Activated gamma-delta T cell treated with Interleukin-2 at 50 U/mL for 16 hours (primary cell): Measurements from ENCODE around the gene GTF3A.

ENCODE experiments used
- DNase-seq: peaks from one replicate; pipeline ENCODE4 v3.0.0-alpha.2; 2020

The GTF3A gene

DNA sequence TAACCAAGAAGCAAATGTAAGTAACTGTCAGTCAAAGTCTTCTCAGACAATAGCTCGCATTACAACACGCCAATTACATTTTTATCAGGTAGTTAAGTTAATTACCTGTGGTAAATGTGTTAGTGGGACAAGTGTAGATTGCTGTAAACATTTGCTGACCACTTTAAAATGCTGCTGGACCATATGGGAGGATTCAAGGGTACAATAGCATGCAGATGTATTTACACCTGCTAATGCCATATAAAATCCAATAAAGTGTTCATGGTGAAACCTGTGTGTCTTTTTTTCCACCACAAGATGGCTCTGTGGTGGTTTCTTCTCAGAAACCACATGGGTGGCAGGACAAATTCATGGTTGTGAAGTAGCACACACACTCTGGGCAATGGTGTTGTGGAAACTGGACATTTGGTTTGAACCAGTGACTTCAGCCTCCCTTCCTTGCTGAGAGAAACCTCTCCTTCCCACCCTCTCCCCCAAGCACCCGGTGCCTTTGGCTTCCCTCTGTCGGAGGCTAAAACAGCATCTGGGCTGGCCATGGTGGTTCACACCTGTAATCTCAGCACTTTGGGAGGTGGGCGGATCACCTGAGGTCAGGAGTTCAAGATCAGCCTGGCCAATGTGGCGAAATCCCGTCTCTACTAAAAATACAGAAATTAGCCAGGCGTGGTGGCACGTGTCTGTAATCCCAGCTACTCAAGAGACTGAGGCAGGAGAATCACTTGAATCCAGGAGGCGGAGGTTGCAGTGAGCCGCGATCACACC is 18.1 kb upstream of the GTF3A start:
- peak; percentile 33 for DNase-seq

DNA sequence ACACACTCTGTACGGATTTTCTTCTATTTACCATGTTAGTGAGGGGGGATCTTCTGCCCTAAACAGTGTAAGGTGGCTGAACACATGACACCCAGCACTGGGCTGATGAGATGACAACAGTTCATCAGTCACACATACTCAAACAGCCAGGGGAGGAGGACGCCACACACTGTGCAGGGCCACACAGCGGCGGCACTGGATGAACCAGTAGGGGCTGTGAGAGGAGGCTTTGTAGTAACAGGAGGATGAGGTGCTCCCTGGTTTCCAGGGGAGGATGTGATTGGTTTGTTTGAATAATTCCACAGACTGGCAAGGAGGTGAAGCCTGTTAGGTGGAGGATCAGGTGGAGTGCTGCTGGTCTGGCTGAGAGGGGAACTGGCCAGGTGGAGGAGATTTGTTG is 16.3 kb upstream of the GTF3A start:
- DNase-seq = no peak

DNA sequence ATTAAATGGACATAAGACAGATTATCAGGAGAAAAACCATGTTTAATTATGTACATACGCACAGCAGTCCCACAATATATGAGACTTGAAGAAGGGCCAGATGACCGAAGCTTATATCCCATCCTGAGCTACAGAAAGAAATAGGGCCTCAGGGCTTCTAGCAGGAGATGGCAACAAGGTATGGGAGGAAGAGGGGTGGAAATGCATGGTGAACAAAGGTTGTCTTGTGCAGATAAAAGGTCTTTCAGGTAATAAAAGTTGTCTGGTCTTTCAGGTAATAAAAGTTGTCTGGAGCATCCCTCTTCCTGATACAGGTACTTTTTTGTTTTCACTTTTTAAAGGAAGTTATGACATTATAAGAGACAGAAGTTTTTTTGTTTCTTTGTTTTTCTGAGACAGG is 15.4 kb upstream of the GTF3A start:
- DNase-seq = no peak

DNA sequence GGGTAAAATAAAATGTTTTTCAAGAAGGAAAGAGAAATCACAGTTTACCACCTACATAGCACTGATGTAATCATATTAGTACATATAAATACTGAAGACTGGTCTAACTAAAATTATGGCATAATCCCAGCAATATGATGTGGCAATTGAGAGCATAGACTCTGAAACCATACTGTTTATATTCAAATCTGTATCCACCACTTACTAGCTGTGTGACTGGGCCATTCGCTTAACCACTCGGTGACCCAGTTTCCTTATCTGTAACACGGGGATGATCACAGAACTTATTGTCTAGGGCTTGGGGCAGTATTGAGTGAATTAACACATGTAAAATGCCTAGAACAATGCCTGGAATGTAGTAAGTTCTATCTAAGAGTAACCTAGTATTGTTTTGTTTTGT is 13.1 kb upstream of the GTF3A start:
- no peak for DNase-seq

DNA sequence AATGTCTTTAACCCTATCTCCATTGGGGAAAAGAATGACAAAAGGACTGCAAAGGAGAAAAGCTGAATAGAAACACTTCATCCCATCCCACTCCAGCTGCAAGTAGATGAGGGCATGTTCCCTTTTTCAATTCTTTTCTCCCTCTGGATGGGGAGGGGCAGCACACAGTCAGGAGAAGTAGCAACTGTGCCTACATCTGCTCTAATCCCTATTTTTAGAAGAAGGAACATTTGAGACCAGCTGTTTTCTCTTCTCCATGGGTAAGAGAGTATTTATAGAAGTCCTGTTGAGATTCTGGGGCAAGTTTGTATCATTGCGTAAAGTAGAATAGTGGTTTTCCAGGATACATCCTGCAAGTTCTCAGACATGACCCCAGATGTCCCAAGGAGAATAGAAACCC is 9.3 kb upstream of the GTF3A start:
- no peak for DNase-seq

DNA sequence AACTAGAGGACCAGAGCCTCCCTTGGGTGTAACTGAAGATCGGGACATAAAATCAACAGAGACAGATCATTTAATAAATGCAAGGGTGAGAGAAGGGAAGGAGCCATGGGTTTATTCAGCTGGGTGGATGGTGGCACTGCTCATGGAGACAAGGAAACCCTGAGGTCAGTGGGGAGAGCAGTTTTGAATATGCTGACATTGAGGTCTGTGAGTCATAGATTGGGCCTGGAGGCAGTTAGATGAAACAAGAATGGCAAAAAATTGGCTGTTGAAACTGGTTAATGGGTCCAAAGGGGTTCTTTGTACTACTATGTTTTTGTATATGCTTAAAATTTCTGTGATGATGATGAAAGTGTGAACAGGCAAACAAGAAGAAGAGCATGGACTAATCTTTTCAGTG is 5.1 kb upstream of the GTF3A start:
- DNase-seq = no peak

DNA sequence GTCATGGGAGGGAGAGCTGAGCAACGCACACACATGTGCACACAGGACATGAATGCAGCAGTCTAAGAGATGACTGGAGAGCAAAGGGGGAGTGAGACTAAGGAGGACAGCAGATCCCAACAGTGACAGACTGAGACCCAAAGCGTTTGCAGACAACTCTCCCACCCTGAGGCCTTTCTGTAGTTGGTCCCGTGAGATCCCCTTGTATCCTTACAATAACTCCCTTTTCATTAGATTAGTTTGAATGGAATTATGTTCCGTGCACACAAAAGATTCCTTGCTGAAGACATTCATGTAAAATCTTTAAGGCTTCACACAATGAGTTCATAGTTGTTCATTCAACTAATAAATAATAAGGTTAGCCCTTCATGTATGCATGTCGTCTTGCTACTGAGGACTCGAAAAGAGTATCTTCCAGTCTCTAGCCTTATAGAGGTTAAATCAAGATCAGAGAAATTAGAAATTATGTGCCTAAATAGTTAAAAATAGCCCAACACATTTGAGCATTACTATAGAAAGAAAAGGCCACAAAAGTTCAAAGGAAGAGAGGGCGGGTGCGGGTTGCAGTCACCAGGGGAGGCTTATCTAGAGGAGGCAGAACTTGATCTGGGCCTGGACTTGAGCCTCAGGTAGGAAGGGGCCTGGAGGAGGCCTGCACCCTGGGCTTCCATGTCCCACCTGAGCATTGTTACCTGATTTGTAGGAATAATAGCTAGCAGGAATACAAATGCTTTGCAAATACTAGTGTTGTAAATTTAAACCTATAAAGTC is 3.1 kb upstream of the GTF3A start:
- no peak for DNase-seq

DNA sequence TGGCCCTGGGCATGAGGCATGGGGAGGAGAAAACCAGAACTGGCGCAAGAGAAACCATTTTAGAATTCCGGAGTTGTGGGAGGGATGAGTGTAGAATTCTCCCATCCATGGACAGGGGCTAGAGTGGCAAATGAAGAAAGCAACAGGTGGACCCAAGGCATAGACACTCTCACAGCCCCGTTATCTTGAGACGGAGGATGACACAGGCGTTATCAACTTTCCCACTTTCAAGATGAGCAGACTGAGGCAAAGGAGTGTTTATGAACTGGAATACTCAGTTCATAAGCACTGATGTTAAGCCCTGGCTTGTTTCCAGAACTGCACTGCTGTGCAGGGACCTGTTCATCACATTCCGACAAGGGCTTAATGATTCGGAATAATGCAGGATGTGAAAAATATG is 1.1 kb upstream of the GTF3A start:
- DNase-seq = no peak

DNA sequence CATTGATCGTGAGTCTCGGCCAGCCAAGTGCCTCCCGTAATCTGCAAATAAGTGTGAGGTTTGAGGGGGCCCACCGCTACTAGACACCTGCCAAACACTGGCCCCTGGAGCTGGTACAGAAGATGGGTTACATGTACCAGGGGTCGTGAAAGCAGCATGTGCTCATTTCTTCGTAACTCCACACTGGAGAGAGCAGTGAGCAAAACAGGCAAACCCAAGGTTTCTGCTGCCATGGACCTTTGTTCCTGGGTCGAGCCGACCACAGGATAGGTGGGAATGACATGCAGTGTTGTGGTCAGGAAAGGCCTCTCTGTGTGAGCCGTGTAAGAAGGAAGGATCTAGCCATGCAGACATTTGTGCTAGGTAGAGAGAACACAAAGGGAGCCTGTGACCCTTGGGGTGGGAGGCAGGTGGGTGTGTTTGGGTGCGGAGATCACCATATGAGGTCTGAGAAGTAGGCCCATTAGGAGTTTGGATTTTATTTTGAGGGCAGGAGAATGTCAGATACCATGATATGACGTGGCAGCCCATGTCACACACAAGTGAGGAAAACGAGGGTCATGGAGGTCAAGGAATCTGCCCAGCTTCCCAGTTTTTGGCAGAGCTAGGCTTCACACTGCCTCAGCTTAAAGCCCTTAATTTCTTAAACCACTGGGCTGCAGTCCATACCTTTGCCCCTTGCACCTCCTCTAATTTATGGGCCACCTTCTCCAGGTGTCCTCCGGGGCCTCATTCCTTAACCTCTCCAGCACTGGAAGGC is 919 bp downstream of the GTF3A start:
- DNase-seq = peak; percentile 25

DNA sequence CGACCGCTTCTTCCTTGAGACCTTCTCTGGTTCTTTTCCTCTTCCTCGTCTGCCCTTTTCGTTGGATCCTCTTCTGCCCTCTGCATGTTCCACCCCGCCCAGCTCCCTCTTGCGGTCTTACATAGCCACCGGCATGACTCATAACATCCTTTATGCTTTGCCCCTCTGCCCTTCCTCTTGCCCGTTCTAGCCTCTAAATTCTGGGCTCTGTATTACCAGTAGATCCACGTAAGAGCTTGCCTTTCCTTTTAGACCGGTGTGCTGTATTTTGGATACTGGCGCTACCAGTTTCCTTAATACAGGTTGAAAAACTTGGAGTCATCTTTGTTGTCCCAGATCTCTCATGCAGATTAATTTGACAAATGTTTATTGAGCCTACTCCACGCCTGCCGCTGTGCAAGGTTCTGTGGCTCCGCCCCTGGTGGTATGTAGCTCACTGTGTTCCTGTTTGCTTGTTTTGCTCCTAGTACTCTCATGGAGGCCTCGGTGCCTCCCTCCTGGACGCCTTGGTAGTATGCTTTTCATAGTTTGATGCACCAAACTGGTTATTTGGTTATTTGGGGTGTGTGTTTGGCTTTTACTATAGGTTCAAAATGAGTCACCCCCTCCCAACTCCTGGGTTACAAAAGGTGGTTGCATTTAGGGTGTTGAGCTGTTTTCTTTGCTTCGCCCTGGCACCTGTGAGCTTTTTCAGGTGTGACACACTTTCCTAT is 1.7 kb downstream of the GTF3A start:
- peak; percentile 80 for DNase-seq

DNA sequence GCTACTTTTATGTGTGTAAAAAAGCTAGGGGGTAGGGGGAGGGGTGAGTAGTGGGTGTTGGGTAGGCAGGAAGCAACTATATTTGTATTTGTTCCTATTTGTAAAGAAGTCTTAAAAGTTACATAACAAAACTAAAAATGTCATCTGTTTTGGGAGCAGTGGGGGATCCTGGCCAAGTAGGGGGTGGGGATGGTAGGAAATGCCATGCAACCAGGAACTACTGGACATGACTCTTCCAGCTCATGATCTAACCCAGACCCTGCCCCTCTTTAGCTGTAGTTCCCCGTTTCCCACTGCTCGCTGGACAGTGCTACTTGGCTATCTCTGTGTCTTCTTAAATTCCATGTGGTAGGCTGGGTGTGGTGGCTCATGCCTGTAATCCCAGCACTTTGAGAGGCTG is 3.2 kb downstream of the GTF3A start:
- peak; percentile 24 for DNase-seq

DNA sequence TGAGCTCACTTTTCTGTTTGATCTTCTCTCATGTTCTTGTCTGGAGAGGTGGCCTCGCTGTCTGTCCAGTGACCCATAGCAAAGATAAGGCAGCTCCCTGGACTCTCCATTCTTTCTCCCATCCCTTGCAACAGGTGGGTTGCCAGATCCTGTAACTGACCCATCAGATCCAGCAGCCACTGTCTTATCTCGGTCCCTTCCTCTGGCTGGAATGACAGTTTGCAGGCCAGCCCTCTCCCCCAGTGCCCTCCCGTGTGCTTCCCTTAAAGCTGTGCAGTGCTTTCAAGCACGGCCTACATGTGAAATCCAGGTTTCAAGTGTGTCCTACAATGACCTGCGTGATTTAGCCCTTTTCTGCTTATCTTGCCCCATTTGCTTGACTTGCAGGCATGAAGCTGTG is 3.7 kb downstream of the GTF3A start:
- DNase-seq = no peak

DNA sequence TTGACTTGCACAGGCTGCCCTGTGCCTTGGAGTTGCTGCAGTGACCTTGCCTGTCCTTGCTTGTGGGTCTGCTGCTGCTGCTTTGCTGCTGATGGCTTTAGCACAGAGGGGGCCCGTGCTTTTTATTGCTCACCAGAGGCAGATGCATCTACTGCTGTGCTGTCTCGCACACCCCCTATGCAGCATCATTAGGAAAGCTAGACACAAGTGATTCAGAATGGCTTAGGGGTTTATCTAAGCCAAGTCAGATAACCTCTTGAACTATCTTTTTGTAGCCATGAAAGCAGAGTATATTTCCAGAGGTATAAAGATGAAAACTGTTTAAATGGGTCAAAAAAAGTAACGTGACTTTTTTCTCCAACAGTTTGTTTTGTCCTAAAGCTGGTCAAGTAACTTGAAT is 7.8 kb downstream of the GTF3A start:
- no peak for DNase-seq

DNA sequence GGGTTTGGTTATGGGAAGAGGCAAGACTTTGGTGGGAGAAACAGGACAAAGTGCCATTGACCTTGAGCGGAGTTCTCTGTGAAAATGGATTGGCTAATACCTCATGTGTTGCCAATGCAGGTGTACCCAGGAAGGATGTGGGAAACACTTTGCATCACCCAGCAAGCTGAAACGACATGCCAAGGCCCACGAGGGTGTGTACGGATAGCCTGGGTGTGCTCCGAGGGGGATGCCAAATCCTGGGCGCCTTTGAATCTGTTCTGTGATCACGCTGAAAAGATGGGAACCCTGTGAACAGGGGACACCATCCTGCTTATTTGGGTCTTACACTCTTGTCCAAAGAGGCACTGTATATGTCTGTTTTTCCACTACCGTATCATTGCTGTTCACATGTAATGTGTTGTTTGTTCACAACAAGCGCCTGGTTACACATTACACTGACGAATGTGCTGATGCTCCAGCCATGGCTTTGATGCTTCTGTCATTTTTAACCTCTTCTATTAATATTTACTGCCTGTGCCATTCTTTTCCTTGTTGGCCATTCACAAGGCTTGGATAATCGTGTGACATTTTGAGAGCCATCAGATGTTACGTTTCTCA is 8.3 kb downstream of the GTF3A start:
- peak; percentile 34 for DNase-seq

DNA sequence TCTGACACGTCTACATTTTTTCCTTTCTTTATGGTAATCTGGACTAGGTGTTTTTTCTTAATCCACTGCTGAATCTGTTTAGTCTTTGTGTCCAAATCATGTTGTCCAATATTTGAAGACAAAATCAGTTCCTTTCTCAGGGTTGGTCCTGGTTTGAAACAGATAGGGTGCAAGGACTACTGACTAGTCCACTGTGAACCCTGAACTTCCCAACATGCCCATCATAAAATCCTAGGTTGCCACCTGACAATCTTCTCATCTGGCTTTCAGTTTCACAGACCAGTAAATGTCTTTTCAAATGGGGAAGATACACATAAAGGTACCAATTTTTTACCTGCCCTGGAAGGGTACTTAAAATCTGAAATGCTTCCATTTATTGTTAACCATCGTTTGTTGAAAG is 12.7 kb downstream of the GTF3A start:
- DNase-seq = no peak

DNA sequence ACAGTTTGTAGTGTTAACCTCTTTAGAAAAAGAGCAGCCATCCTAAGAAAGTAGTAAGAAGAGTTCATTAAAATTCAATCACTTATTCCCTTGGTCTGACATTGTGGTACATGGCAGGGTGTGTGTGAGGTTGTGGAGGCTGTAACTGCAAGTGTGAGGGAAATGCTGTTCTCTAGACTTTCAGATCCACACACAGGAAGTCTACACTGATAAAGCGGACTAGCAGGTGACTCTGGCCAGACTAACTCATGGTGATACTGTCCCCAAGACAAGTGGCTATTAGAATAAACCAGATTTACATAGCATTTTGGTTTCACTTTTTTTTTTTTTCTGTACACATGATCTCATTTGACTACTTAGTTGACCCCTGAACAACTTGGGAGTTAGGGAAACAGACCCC is 16.0 kb downstream of the GTF3A start:
- DNase-seq = no peak

DNA sequence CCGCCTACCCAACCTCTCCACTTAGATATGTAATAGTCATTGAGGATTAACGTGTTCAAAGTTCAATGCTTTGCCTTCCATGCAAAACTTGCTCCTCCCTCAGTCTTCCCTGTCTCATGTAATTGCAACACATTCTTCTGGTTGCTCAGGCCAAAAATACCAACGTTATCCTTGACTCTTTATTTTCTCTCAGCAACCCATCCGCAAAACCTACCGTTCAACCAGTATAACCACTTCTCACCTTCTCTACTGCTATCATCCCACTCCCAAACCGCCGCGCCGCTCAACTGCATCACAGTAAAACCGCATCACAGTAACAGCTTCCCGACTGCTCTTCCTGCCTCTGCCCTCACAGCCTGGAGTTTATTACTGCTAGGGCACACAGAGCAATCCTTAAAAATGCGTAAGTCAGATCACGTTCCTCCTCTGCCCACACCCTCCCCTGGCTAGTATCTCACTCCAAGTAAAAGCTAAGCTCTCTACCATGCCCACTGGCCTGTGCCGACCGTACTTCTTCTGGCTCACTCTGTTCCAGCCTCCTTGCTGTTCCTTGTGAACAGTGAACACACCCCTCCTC is 17.7 kb downstream of the GTF3A start:
- peak; percentile 29 for DNase-seq

DNA sequence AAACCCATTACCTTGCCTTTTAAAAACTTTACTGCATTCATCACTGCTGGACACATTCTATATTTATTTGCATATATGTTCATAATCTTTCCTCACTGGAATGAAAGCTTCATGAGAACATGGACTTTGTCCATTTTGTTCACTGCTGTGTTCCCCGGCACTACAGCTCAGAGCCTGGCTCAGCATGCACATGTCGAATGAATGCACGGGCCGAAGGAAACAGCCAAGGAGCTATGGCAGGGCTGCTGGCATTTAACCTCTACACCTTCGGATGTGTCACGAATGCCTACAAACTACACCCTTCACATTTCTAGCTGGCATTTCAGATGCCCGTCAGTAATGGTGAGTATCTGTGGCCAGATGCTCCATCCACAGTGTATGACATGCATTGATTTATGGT is 18.4 kb downstream of the GTF3A start:
- no peak for DNase-seq

DNA sequence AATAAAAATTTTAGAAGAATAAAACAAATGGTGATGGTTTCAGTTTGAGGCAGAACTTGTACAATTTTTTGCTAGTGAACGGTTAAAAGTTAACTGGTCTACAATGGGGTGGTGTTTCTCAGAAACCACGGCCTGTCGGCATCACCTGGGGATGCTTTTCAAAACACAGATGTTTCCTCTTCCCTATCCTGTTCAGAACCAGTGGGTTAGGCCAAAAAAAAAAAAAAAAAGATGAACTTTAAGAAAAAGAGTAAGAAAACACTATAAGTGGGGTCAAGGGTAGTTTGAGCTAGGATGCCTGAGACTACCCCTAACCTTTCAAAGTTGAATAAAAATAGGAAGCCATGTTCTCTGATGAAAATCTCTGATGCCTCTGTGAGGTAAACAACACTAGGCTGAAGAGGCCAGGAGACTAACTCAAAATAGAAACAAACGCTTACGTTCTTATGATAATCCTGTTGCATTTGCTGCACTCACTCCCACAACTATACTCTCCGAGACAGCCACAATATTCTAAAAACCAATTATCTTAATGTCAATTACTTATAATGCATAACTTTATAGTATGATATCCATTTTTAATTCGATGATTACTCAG is 22.7 kb downstream of the GTF3A start:
- DNase-seq = peak; percentile 26

DNA sequence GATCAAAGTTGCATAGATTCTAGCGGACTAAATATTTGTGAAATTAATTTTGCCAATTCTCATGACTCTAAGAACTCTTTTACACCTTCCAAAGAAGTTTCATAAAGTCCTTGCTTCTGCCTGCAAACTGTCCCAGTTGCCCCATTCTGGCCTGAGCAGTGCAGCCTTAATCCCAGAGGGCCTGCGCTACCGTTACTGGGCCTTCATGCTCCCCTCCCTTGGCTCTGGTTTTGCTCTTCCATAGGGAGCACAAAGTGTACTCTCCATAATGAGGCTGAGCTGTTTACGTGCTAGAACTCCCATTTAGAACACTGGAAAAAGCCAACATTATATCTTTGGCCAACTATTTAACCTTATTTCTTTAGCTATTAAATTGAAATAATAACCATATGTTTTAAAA is 23.9 kb downstream of the GTF3A start:
- DNase-seq = no peak

DNA sequence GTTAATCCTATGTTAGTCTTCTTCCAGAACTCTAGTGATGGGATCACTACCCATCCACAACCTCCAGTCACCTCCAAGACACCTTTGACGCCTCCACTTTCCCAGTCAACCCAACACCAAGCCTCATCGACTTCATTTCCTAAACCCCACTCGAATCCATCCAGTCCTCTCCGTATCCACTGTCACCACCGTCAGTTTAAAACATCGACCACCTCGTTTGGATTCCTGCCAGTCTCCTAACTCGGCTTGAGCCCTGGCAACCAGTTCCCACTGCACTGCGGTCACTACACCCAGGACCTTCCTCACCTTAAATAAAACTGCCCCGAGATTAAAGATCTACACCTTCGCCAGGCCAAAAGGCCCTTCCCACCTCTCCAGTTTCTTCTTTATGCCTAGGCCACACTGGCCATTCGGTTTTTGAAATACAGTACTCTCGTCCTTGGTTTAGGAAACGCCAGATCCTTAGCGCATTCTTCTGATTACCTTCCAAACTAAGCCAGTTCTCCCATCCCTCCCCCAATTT is 24.7 kb downstream of the GTF3A start:
- no peak for DNase-seq
